ENCODE measurements around the gene ST6GAL1. TPM values are rescaled to one million over a fixed set of nuclear protein-coding genes. Genes with fewer than 3 reads are reported as not detected.
"Not testable (repeated sequence)": the region's sequence is repeated elsewhere in the genome, so short reads cannot be mapped to it uniquely, and the experiment has no call there.

ST6GAL1 gene
- total RNA-seq, 1 experiment from 2014 or later, result 27.6 TPM

GRCh38 chr3:187002915-187003314, 72.6 kb downstream of the ST6GAL1 start:
- in situ Hi-C loops (cut with HindIII; ENCODE audit: low pct_unique_long_range_greater_than_20kb, low sequenced_read_pairs), result no loop called here
- no peak for DNase-seq (ENCODE audit: low read depth)

GRCh38 chr3:187005827-187006481, 75.6 kb downstream of the ST6GAL1 start:
- in situ Hi-C loops (cut with HindIII; ENCODE audit: low pct_unique_long_range_greater_than_20kb, low sequenced_read_pairs), result no loop called here
- DNase-seq (ENCODE audit: low read depth), result no peak

- in situ Hi-C loops (cut with HindIII; ENCODE audit: low pct_unique_long_range_greater_than_20kb, low sequenced_read_pairs), result no loop called here
- DNase-seq (ENCODE audit: low read depth), result no peak
Measured at GRCh38 chr3:187006864-187007630, 76.7 kb downstream of the ST6GAL1 start.

- DNase-seq (ENCODE audit: low read depth); in situ Hi-C loops (cut with HindIII; ENCODE audit: low pct_unique_long_range_greater_than_20kb, low sequenced_read_pairs): not testable (repeated sequence)
Measured at GRCh38 chr3:187010382-187010781, 80.1 kb downstream of the ST6GAL1 start.

GRCh38 chr3:187011915-187012314, 81.6 kb downstream of the ST6GAL1 start:
- in situ Hi-C loops (cut with HindIII; ENCODE audit: low pct_unique_long_range_greater_than_20kb, low sequenced_read_pairs), result no loop called here
- DNase-seq (ENCODE audit: low read depth), result no peak

GRCh38 chr3:187012609-187013051, 82.3 kb downstream of the ST6GAL1 start:
- in situ Hi-C loops (cut with HindIII; ENCODE audit: low pct_unique_long_range_greater_than_20kb, low sequenced_read_pairs), result no loop called here
- DNase-seq (ENCODE audit: low read depth), result peak; percentile 14

GRCh38 chr3:187013159-187013716, 82.9 kb downstream of the ST6GAL1 start:
- in situ Hi-C loops (cut with HindIII; ENCODE audit: low pct_unique_long_range_greater_than_20kb, low sequenced_read_pairs), result no loop called here
- DNase-seq (ENCODE audit: low read depth), result no peak

GRCh38 chr3:187014417-187014864, 84.1 kb downstream of the ST6GAL1 start:
- DNase-seq (ENCODE audit: low read depth), result peak; percentile 17
- in situ Hi-C loops (cut with HindIII; ENCODE audit: low pct_unique_long_range_greater_than_20kb, low sequenced_read_pairs), result no loop called here

GRCh38 chr3:187015903-187016638, 85.7 kb downstream of the ST6GAL1 start:
- in situ Hi-C loops (cut with HindIII; ENCODE audit: low pct_unique_long_range_greater_than_20kb, low sequenced_read_pairs), result no loop called here
- no peak for DNase-seq (ENCODE audit: low read depth)

GRCh38 chr3:187016639-187017345, 86.5 kb downstream of the ST6GAL1 start:
- DNase-seq (ENCODE audit: low read depth), result peak; percentile 77
- in situ Hi-C loops (cut with HindIII; ENCODE audit: low pct_unique_long_range_greater_than_20kb, low sequenced_read_pairs), result no loop called here

- in situ Hi-C loops (cut with HindIII; ENCODE audit: low pct_unique_long_range_greater_than_20kb, low sequenced_read_pairs), result no loop called here
- DNase-seq (ENCODE audit: low read depth), result peak; percentile 83
Measured at GRCh38 chr3:187017511-187018230, 87.3 kb downstream of the ST6GAL1 start.

- no peak for DNase-seq (ENCODE audit: low read depth)
- in situ Hi-C loops (cut with HindIII; ENCODE audit: low pct_unique_long_range_greater_than_20kb, low sequenced_read_pairs), result no loop called here
Measured at GRCh38 chr3:187019542-187020072, 89.3 kb downstream of the ST6GAL1 start.

- in situ Hi-C loops (cut with HindIII; ENCODE audit: low pct_unique_long_range_greater_than_20kb, low sequenced_read_pairs), result no loop called here
- no peak for DNase-seq (ENCODE audit: low read depth)
Measured at GRCh38 chr3:187020376-187020775, 90.0 kb downstream of the ST6GAL1 start.

GRCh38 chr3:187021748-187022402, 91.5 kb downstream of the ST6GAL1 start:
- DNase-seq (ENCODE audit: low read depth), result peak; percentile 68
- in situ Hi-C loops (cut with HindIII; ENCODE audit: low pct_unique_long_range_greater_than_20kb, low sequenced_read_pairs), result no loop called here

GRCh38 chr3:187022403-187023029, 92.2 kb downstream of the ST6GAL1 start:
- in situ Hi-C loops (cut with HindIII; ENCODE audit: low pct_unique_long_range_greater_than_20kb, low sequenced_read_pairs), result no loop called here
- DNase-seq (ENCODE audit: low read depth), result no peak

- DNase-seq (ENCODE audit: low read depth); in situ Hi-C loops (cut with HindIII; ENCODE audit: low pct_unique_long_range_greater_than_20kb, low sequenced_read_pairs): not testable (repeated sequence)
Measured at GRCh38 chr3:187023340-187023739, 93.0 kb downstream of the ST6GAL1 start.

Data from Caki2 (cell line).